ENCODE results near the gene RMC1.
"Not testable (repeated sequence)": the region's sequence is repeated elsewhere in the genome, so short reads cannot be mapped to it uniquely, and the experiment has no call there.

Gene RMC1

DNA sequence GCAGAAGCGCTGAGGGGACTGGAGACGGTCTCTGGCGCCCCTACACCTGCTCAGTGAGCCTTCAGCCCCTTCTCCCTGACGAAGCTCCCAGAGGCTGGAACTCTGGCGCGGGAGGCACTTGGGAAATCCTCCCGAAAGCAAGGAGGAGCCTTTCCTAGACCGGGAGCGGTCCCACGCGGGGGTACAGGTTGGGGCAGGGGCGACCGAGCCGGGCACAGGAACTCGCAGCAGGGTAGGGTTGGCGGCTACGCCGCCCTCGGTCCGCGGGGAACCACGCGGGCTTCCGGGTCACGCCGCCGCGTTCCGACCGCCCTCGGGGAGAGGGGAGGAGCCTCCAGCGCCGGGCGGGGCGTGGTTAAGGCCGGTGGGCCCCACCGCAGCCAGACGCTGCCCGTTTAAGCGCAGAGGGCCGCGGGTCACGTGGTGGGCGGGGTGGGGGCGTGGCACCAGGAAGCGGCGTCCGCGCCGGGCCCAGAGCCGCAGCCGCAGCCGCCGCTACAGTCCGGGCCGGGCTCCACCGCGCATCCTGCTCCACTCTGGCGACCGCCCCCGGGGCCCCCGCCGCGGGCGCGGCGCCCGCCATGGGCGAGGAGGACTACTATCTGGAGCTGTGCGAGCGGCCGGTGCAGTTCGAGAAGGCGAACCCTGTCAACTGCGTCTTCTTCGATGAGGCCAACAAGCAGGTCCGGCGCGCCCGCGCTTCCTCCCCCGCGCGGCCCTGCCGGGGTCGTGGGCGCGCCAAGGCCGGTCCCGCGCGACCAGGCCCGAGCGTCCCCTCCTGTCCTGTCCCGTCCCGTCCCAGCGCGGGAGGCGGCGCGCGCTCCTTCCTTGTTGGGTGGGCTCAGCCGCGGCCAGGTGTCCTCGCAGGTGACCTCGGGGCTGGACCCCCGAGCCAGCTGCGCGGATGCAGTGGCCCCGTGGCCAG is at the start of gene RMC1:
TSS of gene RMC1 (plus strand) at position 474 of the 925 bp plus-strand sequence. CDS start at position 582, 108 bp downstream.
- DNase-seq = peak; percentile 86

DNA sequence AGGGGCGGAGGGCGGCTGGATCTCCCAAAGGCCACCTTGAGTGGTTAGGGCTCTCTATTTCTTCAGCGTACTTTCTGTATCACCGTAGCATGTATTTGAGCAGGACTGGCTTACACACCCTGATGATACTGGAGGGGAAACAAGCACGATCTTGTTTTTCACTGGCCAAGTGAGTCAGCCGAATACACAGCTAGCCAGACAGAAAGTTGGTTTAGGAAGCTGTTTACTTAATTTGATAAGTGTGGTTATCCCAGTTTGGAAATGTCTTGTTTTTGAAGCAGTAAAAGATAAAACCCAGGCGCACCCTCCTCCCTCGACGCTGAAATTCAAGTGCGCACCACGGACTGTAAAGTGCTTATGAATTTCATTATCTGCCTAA is 49.6 kb upstream of the RMC1 start:
- no peak for DNase-seq

GRCh38 chr18:23456835-23457234 is 46.5 kb upstream of the RMC1 start:
- no peak for DNase-seq

DNA sequence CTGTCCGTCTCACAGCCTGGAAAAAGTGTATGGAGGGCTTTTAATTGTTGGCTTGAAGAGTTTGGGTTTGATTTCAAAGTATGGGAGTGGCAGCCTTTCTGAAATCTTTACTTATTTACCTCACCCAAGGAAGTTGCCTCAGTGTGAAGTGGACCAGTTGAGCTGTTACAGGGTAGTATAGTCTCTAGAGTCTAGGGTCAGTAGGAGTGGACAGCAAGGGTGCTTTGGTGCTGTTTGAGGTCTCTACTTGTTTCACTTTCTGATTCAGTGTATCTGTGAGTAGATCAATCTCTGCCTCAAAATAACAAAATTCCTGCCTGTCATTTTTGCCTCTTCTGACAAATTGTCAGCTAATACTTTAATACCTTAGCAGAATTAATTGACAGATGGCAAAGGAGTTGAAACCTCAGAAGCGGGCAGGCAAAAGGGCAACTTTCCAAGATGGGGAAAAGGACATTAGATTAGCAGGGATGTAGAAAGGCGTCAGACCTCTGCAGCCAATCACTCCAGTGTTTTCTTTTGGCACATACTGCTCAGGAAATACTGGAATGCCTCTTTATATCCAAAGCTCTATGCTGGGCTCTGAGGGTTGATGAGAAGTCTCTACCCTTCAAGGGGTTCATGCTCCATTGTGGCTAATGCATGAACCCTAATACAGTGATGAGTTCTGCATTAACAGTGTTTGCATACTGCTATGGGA is 44.3 kb upstream of the RMC1 start:
- DNase-seq = no peak

- DNase-seq = no peak
Observed at GRCh38 chr18:23459530-23459921, 43.8 kb upstream of the RMC1 start.

- no peak for DNase-seq
Observed at GRCh38 chr18:23460285-23461273, 42.7 kb upstream of the RMC1 start.

GRCh38 chr18:23462876-23463275 is 40.4 kb upstream of the RMC1 start:
- DNase-seq = no peak

GRCh38 chr18:23468753-23469459 is 34.4 kb upstream of the RMC1 start:
- no peak for DNase-seq

DNA sequence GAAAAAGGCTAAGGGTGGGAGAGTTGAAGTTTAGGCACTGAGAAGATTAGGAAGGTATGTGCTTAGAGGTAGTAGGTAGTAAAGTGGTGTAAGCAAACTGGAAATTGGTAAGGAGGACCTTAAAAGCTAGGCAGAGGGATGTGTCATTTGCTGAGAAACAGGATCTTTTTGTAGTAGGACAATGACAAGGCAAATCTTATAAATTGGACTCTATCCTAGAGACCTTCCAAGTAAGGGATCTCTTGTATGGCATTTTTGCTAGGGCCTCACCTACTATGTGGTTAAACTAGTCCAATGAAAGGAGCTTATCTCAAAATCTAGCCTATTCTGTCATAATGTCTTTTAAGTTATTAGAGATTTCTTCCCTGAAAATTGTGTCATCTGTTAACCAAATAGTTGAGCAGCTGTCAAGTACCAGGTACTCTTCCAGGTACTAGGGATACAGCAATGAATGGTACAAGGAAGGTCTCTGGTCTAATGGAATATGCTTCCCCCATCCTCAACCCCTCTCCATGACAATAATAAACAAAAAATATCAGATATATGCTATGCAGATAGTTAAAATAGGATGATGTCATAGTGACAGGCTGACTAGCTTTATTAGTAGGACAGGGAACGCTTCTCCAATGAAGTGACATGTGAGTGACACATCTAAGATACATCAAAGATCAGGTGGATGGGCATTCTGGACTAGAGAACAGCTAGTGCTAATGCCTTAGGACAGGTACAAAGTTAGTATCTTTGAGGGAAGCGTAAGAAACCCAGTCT is 32.5 kb upstream of the RMC1 start:
- DNase-seq = no peak

DNA sequence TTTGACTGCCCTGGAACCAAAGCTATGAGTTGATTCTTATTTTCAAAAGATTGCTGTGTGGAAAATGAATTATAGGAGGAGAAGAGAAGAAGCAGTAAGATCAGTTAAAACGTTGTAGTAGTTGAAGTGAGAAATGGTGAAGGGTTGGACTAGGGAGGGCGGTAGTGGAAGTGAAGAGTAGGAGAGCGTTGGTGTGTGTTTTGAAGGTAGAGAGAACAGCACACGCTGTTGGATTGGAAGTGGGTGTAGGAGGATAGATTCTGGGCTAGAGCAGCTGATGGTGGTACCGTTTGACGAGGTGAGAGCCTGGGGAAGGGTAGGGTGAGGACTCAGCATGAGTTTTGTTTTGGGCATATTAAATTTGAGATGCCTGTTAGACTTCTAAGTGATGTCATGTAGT is 31.8 kb upstream of the RMC1 start:
- DNase-seq = no peak

GRCh38 chr18:23479829-23480505 is 23.3 kb upstream of the RMC1 start:
- DNase-seq = no peak

DNA sequence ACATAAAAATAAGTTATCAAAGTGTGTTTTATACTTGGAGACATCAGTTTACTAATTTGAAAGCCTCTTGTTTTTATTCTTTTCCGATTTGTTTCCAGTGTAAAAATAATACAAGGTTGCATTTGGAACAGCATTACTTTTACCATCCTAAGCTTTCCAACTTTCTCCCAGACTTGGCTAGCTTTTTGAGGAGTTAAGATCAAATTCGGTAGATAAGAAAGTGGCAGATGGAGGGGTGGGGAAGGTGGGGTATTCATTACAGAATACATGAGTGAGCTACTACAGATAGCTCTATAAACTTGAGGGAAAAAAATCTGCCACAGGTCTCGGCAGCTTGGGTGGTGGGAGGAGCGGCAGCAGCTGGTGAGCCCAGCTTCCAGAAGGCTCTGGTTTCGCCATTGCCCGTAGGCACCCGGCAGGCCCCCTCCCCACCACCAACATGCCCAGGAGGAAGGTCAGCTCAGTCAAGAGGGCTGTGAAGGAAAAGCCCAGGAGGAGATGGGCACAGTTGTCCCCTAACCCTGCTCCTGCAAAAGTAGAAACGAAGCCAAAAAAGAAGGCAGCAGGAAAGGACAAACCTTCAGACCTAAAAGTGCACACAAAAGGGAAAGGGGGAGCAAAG is 18.6 kb upstream of the RMC1 start:
- DNase-seq = no peak

GRCh38 chr18:23485386-23485785 is 17.9 kb upstream of the RMC1 start:
- no peak for DNase-seq

DNA sequence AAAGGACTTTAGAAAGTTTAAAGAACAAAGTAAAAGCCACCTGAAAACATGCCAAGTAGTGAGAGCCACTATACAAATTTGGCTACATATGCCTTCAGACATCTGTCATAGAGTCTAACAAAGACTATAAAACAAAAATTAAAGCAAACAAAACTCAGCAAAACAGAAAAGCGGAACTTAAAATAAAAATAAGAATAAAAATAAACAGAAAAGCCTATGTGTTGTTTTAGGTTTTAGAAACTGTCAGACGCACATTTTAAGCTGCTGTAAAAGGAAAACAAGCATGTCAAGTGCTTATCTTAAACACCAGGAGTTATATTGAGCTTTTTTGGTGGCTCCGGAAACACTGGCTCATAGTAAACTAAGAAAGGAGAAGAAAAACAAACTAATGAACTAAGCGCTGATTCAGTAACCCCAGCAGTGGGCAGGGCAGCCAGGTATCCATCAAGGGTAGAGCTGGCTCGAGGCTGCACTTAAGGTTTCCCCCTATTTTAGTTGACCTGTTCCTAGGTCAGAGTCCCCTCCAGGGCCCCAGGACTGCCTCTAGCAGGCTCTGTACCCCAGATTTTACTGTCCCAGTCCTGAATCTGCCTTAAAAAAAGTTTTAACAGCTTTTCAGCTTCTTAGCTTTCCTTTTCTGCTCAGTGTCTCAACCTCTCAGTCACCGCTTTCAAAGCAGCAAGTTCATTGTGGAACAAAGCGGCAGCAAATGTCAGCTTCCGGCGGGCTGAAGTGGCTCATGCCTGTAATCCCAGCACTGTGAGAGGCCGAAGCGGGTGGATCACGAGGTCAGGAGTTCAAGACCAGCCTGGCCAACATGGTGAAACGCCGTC is 15.4 kb upstream of the RMC1 start:
- no peak for DNase-seq

DNA sequence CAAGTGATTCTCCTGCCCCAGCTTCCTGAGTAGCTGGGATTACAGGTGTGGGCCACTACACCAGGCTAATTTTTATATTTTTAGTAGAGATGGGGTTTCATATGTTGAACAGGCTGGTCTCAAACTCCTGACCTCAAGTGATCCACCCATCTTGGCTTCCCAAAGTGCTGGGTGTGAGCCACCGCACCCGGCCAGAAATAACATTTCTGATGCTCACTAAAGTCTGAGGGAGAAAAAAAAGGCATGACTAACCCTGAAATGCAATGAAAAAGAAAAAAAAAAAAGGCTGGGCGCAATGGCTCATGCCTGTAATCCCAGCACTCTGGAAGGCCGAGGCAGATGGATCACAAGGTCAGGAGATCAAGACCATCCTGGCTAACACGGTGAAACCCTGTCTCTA is 13.7 kb upstream of the RMC1 start:
- not testable (repeated sequence) for DNase-seq

- no peak for DNase-seq
Observed at GRCh38 chr18:23493654-23494053, 9.7 kb upstream of the RMC1 start.

DNA sequence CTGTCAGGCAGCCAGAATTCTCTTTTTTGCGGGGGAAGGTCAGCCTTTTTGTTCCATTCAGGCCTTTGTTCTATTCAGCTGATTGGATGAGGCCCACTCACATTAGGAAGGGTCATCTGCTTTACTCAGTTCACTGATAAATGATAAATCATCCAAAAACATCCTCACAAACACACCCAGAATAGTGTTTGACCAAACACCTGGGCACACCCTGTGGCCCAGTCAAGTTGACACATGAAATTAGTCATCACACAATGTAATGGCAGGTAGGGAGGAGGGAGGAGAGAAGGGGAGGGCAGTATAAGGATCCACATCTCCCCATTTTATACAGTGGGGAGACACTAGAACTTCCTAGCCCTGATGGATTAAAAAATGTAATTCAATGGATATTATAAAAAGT is 8.3 kb upstream of the RMC1 start:
- no peak for DNase-seq

DNA sequence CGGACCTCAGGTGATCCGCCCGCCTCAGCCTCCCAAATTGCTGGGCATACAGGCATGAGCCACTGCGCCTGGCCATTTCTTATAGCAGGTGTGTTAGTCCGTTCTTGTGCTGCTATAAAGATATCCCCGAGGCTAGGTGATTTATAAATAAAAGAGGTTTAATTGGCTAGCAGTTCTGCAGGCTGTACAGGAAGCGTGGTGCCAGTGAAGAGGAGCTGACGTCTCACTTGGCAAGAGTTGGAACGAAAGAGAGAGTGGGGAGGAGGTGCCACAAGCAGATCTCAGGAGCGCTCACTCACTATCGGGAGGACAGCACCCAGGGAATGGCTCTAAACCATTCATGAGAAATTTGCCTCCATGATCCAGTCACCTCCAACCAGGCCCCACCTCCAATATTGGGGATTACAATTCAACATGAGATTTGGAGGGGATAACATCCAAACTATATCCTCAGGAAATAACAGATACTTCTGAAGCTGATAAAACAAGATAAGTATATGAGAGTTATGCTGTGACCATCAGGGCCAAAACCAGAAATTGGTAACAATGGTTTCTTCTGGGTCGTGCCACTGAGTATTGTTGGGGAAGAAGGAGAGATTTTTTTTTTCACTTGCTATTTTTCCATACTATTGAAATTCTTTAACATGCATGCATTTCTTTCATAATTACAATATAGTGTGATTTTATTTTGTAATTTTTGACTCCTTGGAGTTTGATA is 7.4 kb upstream of the RMC1 start:
- DNase-seq = no peak

GRCh38 chr18:23498117-23498516 is 5.2 kb upstream of the RMC1 start:
- DNase-seq = no peak
